Vagina (tissue), 2 donors: ENCODE data around the gene LDB1.

Experiments
- POLR2AphosphoS5 ChIP-seq, 2 donors: sonication (generic); formaldehyde crosslinking; IDR thresholded peaks; one replicate each; pipeline ENCODE4 v1.9.0; 2017; ENCODE audit warnings: antibody characterized with exemption in 2 of 2, mild to moderate bottlenecking in 2 of 2, low read depth in 1 of 2; ENCODE audit not compliant: insufficient read depth in 1 of 2
- TF ChIP-seq, protein P1 (sequence below), 3 experiments: fragments of 450-650 bp in 2 of 3; fragments of 200-600 bp in 1 of 3; sonication (generic) in 1 of 3; IDR thresholded peaks; one replicate each; pipeline ENCODE4 v1.5.1; 2017 to 2019; ENCODE audit warnings: antibody characterized with exemption in 3 of 3, mild to moderate bottlenecking in 2 of 3, moderate library complexity in 2 of 3

GRCh38 chr10:102067091-102067916 is 52.9 kb downstream of the LDB1 start:
- TF ChIP-seq, protein P1, sequence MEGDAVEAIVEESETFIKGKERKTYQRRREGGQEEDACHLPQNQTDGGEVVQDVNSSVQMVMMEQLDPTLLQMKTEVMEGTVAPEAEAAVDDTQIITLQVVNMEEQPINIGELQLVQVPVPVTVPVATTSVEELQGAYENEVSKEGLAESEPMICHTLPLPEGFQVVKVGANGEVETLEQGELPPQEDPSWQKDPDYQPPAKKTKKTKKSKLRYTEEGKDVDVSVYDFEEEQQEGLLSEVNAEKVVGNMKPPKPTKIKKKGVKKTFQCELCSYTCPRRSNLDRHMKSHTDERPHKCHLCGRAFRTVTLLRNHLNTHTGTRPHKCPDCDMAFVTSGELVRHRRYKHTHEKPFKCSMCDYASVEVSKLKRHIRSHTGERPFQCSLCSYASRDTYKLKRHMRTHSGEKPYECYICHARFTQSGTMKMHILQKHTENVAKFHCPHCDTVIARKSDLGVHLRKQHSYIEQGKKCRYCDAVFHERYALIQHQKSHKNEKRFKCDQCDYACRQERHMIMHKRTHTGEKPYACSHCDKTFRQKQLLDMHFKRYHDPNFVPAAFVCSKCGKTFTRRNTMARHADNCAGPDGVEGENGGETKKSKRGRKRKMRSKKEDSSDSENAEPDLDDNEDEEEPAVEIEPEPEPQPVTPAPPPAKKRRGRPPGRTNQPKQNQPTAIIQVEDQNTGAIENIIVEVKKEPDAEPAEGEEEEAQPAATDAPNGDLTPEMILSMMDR (IDR thresholded peaks at IDR 0.05): no peak
- TF ChIP-seq POLR2AphosphoS5 (IDR thresholded peaks at IDR 0.05; ENCODE audit: insufficient read depth in 1 of 2, low read depth in 1 of 2): no peak
